Measurements from ENCODE around the gene SLC25A33. TPM values are rescaled to one million over a fixed set of nuclear protein-coding genes. Genes with fewer than 3 reads are reported as not detected.

Gene SLC25A33
- total RNA-seq, 1 experiment from 2014 or later: 9.4 TPM

- Mint-ChIP-seq H3K4me1 (peaks cover 18 to 22% of the 10 kb centered on the region in 2 experiments), H3K9me3 (no peaks in the 10 kb centered on the region), H3K4me3 (no peak overlapping the region), H3K36me3 (ENCODE audit: insufficient read depth in 1 of 3, low read depth in 3 of 3) (peaks cover under 1 to 1% (median under 1%) of the 10 kb centered on the region in 3 experiments), H3K27me3 (ENCODE audit: low read depth) (peaks cover 2% of the 10 kb centered on the region), H3K27ac (no peak overlapping the region)
- H3K4ac ChIP-seq (ENCODE audit: low read depth, low read length): no peak overlapping the region
- H3K23me2 ChIP-seq (ENCODE audit: insufficient read length, low read depth, low read length, poor library complexity, severe bottlenecking): no peaks in the 10 kb centered on the region
- H3K56ac ChIP-seq (ENCODE audit: insufficient read length, low read depth, low read length): no peak overlapping the region
- H2AK5ac ChIP-seq (ENCODE audit: insufficient read length, low read length): no peak overlapping the region
- no peak overlapping the region for H3T11ph ChIP-seq (ENCODE audit: low read length)
- no peaks in the 10 kb centered on the region for H3K27me3 ChIP-seq (ENCODE audit: insufficient read depth, low read length)
- 0 out of 2 replicates have a peak, but pooled peaks cover 2% of the 10 kb centered on the region for H3K4me1 ChIP-seq (ENCODE audit: insufficient read depth, low read length)
- no peaks in the 10 kb centered on the region for H4K20me1 ChIP-seq (ENCODE audit: control insufficient read depth, insufficient read depth, insufficient read length)
- no peak overlapping the region for H4K8ac ChIP-seq (replicated peaks; ENCODE audit: insufficient read length, low read depth, low read length)
- no peak overlapping the region for H3K27ac ChIP-seq (ENCODE audit: insufficient read length, low read depth, low read length)
- H3K23ac ChIP-seq (ENCODE audit: insufficient read length, low read depth, low read length): no peak overlapping the region
- H2BK12ac ChIP-seq (ENCODE audit: insufficient read length, low read depth, low read length): no peak overlapping the region
- H2BK120ac ChIP-seq (ENCODE audit: low read depth, low read length, poor library complexity, severe bottlenecking): no peak overlapping the region
- H4K91ac ChIP-seq (ENCODE audit: insufficient read length, low read depth, low read length): no peak overlapping the region
- H2BK20ac ChIP-seq (ENCODE audit: low read depth, low read length, poor library complexity, severe bottlenecking): no peak overlapping the region
- no peak overlapping the region for H2AFZ ChIP-seq (ENCODE audit: low read length)
- H3K79me1 ChIP-seq (ENCODE audit: insufficient read depth, low read depth, low read length, poor library complexity, severe bottlenecking): no peaks in the 10 kb centered on the region
- H4K5ac ChIP-seq (ENCODE audit: insufficient read length, low read depth, low read length): no peak overlapping the region
- H3K4me2 ChIP-seq (ENCODE audit: insufficient read depth, insufficient read length, low read length): no peak overlapping the region
- no peak for DNase-seq
- no peak overlapping the region for H2BK15ac ChIP-seq (ENCODE audit: low read depth, low read length)
- no peak overlapping the region for H3K18ac ChIP-seq (ENCODE audit: insufficient read length, low read depth, low read length)
- H3K9ac ChIP-seq (ENCODE audit: extremely low read depth, insufficient read length, low read length): no peak overlapping the region
- no peak for TF ChIP-seq CTCF (conservative IDR thresholded peaks at IDR 0.05)
- peaks cover 9% of the 10 kb centered on the region; the same call in 1 of the 2 replicates for H3K79me2 ChIP-seq (ENCODE audit: insufficient read depth, low read length)
- WGBS (ENCODE audit: extremely low coverage, insufficient read length, low lambda C conversion rate): no CpG with 5 or more reads among the region's 1 CpG
- H3K14ac ChIP-seq (ENCODE audit: insufficient read depth, low read length): no peak overlapping the region
- no peaks in the 10 kb centered on the region for H3K9me3 ChIP-seq (ENCODE audit: control insufficient read depth, low read depth, low read length)
- H2BK5ac ChIP-seq (ENCODE audit: insufficient read length, low read length): no peak overlapping the region
These were observed 3.0 kb upstream of the SLC25A33 start for GRCh38 chr1:9536301-9536700.

Data from H9 (cell line).